Neural cell (in vitro differentiated cells): ENCODE data around the gene RINT1. TPM values are rescaled to one million over a fixed set of nuclear protein-coding genes. Genes with fewer than 3 reads are reported as not detected.

Source experiments
- H2AFZ ChIP-seq: fragments of 200-600, 300-800 bp; sonication (generic), shearing (Covaris generic); 2 replicates; pipeline ENCODE4 v1.6.0; 2014; ENCODE audit warnings: low read depth, mild to moderate bottlenecking, antibody characterized with exemption, low read length, moderate library complexity
- H3F3A ChIP-seq: fragments of 200-600 bp; shearing (Covaris generic); 2 replicates; pipeline ENCODE4 v1.6.1; 2016; ENCODE audit warnings: mild to moderate bottlenecking, moderate library complexity, mixed read lengths, antibody characterized with exemption, low read length; ENCODE audit not compliant: insufficient read depth, poor library complexity, severe bottlenecking
- H3K27ac ChIP-seq: fragments of 200-600, 300-800 bp; sonication (generic), shearing (Covaris generic); 2 replicates; pipeline ENCODE4 v1.5.1; 2014; ENCODE audit warnings: mild to moderate bottlenecking, low read length, moderate library complexity
- H3K27me3 ChIP-seq: fragments of 300-800, 200-600 bp; sonication (generic), shearing (Covaris generic); 2 replicates; pipeline ENCODE4 v1.6.0; 2014; ENCODE audit warnings: mild to moderate bottlenecking, low read depth, low read length, moderate library complexity; ENCODE audit not compliant: insufficient read depth
- H3K36me3 ChIP-seq: fragments of 300-800, 200-600 bp; sonication (generic), shearing (Covaris generic); 2 replicates; pipeline ENCODE4 v1.5.1; 2014; ENCODE audit warnings: mild to moderate bottlenecking, antibody characterized with exemption, low read length, moderate library complexity; ENCODE audit not compliant: insufficient read depth
- H3K4me2 ChIP-seq: fragments of 300-800, 200-600 bp; sonication (generic), shearing (Covaris generic); 2 replicates; pipeline ENCODE4 v1.6.0; 2014; ENCODE audit warnings: mild to moderate bottlenecking, low read length
- H3K4me3 ChIP-seq: fragments of 300-800, 200-600 bp; sonication (generic), shearing (Covaris generic); 2 replicates; pipeline ENCODE4 v1.5.1; 2014; ENCODE audit warnings: mild to moderate bottlenecking, low read length, moderate library complexity
- H3K79me2 ChIP-seq: fragments of 200-600 bp; shearing (Covaris generic); replicated peaks from 2 replicates; pipeline ENCODE4 v1.6.0; 2014; ENCODE audit warnings: mild to moderate bottlenecking, low read length, moderate library complexity; ENCODE audit not compliant: insufficient read depth
- H3K9ac ChIP-seq: fragments of 300-800, 200-600 bp; sonication (generic), shearing (Covaris generic); 2 replicates; pipeline ENCODE4 v1.6.1; 2016; ENCODE audit warnings: mild to moderate bottlenecking, low read length, mixed read lengths
- H3K9me2 ChIP-seq: fragments of 200-600 bp; shearing (Covaris generic); 2 replicates; pipeline ENCODE4 v1.6.1; 2016; ENCODE audit warnings: mild to moderate bottlenecking, low read length, mixed read lengths; ENCODE audit not compliant: insufficient read depth
- H3K9me3 ChIP-seq: fragments of 200-600, 300-800 bp; sonication (generic), shearing (Covaris generic); 2 replicates; pipeline ENCODE4 v1.6.1; 2016; ENCODE audit warnings: mild to moderate bottlenecking, mixed run types, low read length, moderate library complexity, mixed read lengths
- H4K20me1 ChIP-seq: fragments of 200-600 bp; shearing (Covaris generic); 2 replicates; pipeline ENCODE4 v1.6.1; 2016; ENCODE audit warnings: mild to moderate bottlenecking, mixed run types; ENCODE audit not compliant: insufficient read depth
- EP300 ChIP-seq: fragments of 450-650 bp; conservative IDR thresholded peaks from 2 replicates; pipeline ENCODE4 v1.6.1; 2014; ENCODE audit warnings: antibody characterized with exemption, mild to moderate bottlenecking, moderate library complexity; ENCODE audit not compliant: poor library complexity, severe bottlenecking
- EZH2 ChIP-seq: fragments of 200-600, 300-800 bp; shearing (Covaris generic), sonication (generic); IDR thresholded peaks from 2 replicates; pipeline ENCODE4 v1.6.1; 2014; ENCODE audit warnings: antibody characterized with exemption, low read length, borderline replicate concordance, mild to moderate bottlenecking; ENCODE audit not compliant: insufficient read depth, poor library complexity, severe bottlenecking
- MXI1 ChIP-seq: fragments of 450-650 bp; conservative IDR thresholded peaks from 2 replicates; pipeline ENCODE4 v1.6.1; 2014; ENCODE audit warnings: antibody characterized with exemption, mild to moderate bottlenecking; ENCODE audit not compliant: poor library complexity, severe bottlenecking
- POLR2AphosphoS5 ChIP-seq: IDR thresholded peaks from 2 replicates; pipeline ENCODE4 v1.6.1; 2012
- RAD21 ChIP-seq: fragments of 450-650 bp; conservative IDR thresholded peaks from 2 replicates; pipeline ENCODE4 v1.6.1; 2014; ENCODE audit warnings: antibody characterized with exemption, mild to moderate bottlenecking, moderate library complexity
- SMC3 ChIP-seq: fragments of 450-650 bp; conservative IDR thresholded peaks from 2 replicates; pipeline ENCODE4 v1.6.1; 2014; ENCODE audit warnings: antibody characterized with exemption, mild to moderate bottlenecking, moderate library complexity; ENCODE audit not compliant: poor library complexity
- TAF1 ChIP-seq: IDR thresholded peaks from 2 replicates; pipeline ENCODE4 v1.6.1; 2012; ENCODE audit warnings: low read depth
- polyA plus RNA-seq: library from polyadenylated mRNA; depleted of rRNA; stranded (reverse); fragments of >200 nt; gene quantifications from 2 replicates; pipeline ENCODE4 v1.2.3, GENCODE V29; 2014
- TF ChIP-seq, protein P1 (sequence below): IDR thresholded peaks from 2 replicates; pipeline ENCODE4 v1.6.1; 2012; ENCODE audit warnings: borderline replicate concordance
- TF ChIP-seq, protein P2 (sequence below): fragments of 450-650 bp; IDR thresholded peaks from 2 replicates; pipeline ENCODE4 v1.5.1; 2014; ENCODE audit warnings: antibody characterized with exemption, mild to moderate bottlenecking, moderate library complexity; ENCODE audit not compliant: poor library complexity, severe bottlenecking

Gene RINT1
- polyA plus RNA-seq, 1 donor from 2014 or later = 8.6 TPM

DNA sequence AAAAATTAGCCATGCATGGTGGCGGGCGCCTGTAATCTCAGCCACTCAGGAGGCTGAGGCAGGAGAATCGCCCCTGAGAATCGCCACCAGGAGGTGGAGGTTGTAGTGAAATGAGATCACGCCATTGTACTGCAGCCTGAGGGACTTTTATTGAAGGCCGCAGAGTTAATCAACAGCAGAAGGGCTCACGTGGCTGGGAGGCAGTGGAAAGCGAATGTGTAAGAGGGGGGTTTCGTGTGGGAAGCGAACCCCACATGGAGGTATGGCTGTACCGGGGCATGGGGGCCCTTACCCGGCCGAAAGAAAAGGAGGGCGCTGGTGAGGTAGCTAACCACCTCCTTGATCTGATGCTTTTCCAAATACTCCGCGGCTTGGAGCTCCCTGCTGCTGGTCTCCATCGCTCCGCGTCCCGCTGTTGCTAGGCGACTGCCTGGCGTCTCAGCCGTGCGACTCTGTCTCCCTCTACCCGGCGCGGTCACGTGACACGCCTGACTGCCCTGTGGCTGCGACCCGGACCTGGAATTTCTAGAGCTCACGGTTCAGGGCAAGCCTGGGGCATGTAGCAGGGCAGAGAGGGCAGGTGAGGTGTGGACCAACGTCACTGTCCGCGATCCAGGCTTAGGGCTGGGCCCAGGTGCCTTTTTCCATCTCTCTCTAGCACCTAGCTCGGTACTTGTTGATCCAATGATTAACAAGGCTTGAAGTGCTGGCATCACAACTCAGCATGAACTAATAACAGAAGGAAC is 49.2 kb downstream of the RINT1 start, which contains the start of gene EFCAB10:
Gene EFCAB10 (minus strand): TSS at position 428 of the 746 bp plus-strand sequence. CDS start 30 bp downstream, at position 398.
- Histone ChIP-seq H3K27ac (no peak within 1 kb of the TSS), H3K36me3 (no peaks in the 10 kb centered on the region), H3F3A (no peaks in the 10 kb centered on the region), H3K4me3 (peak within 1 kb of the TSS; percentile 78), H3K9me3 (no peaks in the 10 kb centered on the region), H3K79me2 (no peaks in the 10 kb centered on the region), H3K4me2 (peak within 1 kb of the TSS; percentile 41), H3K9me2 (no peaks in the 10 kb centered on the region), H2AFZ (no peak within 1 kb of the TSS), H4K20me1 (no peaks in the 10 kb centered on the region), H3K27me3 (no peaks in the 10 kb centered on the region), H3K9ac (peak within 1 kb of the TSS; percentile 44)
- TF ChIP-seq, protein P1, sequence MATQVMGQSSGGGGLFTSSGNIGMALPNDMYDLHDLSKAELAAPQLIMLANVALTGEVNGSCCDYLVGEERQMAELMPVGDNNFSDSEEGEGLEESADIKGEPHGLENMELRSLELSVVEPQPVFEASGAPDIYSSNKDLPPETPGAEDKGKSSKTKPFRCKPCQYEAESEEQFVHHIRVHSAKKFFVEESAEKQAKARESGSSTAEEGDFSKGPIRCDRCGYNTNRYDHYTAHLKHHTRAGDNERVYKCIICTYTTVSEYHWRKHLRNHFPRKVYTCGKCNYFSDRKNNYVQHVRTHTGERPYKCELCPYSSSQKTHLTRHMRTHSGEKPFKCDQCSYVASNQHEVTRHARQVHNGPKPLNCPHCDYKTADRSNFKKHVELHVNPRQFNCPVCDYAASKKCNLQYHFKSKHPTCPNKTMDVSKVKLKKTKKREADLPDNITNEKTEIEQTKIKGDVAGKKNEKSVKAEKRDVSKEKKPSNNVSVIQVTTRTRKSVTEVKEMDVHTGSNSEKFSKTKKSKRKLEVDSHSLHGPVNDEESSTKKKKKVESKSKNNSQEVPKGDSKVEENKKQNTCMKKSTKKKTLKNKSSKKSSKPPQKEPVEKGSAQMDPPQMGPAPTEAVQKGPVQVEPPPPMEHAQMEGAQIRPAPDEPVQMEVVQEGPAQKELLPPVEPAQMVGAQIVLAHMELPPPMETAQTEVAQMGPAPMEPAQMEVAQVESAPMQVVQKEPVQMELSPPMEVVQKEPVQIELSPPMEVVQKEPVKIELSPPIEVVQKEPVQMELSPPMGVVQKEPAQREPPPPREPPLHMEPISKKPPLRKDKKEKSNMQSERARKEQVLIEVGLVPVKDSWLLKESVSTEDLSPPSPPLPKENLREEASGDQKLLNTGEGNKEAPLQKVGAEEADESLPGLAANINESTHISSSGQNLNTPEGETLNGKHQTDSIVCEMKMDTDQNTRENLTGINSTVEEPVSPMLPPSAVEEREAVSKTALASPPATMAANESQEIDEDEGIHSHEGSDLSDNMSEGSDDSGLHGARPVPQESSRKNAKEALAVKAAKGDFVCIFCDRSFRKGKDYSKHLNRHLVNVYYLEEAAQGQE = peak; percentile 30
- TF ChIP-seq EZH2 = no peak
- peak; percentile 44 for TF ChIP-seq RAD21
- TF ChIP-seq POLR2AphosphoS5 = peak; percentile 2
- TF ChIP-seq TAF1 = no peak
- peak; percentile 98 for TF ChIP-seq MXI1
- TF ChIP-seq SMC3 = peak; percentile 53
- TF ChIP-seq, protein P2, sequence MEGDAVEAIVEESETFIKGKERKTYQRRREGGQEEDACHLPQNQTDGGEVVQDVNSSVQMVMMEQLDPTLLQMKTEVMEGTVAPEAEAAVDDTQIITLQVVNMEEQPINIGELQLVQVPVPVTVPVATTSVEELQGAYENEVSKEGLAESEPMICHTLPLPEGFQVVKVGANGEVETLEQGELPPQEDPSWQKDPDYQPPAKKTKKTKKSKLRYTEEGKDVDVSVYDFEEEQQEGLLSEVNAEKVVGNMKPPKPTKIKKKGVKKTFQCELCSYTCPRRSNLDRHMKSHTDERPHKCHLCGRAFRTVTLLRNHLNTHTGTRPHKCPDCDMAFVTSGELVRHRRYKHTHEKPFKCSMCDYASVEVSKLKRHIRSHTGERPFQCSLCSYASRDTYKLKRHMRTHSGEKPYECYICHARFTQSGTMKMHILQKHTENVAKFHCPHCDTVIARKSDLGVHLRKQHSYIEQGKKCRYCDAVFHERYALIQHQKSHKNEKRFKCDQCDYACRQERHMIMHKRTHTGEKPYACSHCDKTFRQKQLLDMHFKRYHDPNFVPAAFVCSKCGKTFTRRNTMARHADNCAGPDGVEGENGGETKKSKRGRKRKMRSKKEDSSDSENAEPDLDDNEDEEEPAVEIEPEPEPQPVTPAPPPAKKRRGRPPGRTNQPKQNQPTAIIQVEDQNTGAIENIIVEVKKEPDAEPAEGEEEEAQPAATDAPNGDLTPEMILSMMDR = peak; percentile 41
- peak; percentile 49 for TF ChIP-seq EP300

DNA sequence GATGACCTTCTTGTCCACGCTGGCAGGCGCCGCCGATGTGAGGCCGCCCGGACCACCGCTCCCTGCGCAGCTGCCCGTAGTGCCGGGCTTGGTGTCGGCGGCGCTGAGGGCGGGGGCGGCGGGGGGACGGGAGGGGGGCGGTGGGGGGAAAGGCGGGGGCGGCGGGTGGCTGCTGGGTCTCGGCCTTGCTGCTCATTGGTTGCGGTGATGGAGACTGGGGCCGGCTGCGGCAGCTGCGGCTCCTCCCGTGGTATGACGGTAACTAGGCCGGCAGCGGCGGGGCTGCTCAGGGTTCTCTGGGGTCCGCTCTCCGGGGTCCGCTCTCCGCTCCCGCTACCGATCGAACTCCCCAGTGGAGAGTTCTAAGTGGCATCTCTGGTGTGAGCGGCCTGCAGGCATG is 51.1 kb downstream of the RINT1 start:
- Histone ChIP-seq H4K20me1 (no peaks in the 10 kb centered on the region), H3K9me2 (no peaks in the 10 kb centered on the region), H3K36me3 (no peaks in the 10 kb centered on the region), H3K27ac (no peak overlapping the region), H3K9me3 (no peaks in the 10 kb centered on the region), H3K27me3 (no peaks in the 10 kb centered on the region), H3K4me2 (no peak overlapping the region), H3F3A (no peaks in the 10 kb centered on the region), H3K9ac (no peak overlapping the region), H3K4me3 (no peak overlapping the region), H3K79me2 (no peaks in the 10 kb centered on the region), H2AFZ (no peak overlapping the region)
- no peak for TF ChIP-seq POLR2AphosphoS5
- TF ChIP-seq MXI1 = no peak
- TF ChIP-seq, protein P1 = no peak
- no peak for TF ChIP-seq EZH2
- no peak for TF ChIP-seq SMC3
- no peak for TF ChIP-seq RAD21
- no peak for TF ChIP-seq TAF1
- TF ChIP-seq, protein P2 = no peak
- no peak for TF ChIP-seq EP300
